Stimulated activated CD8-positive, alpha-beta memory T cell treated with anti-CD3 and anti-CD28 coated beads, Interleukin-12 subunit alpha, Interleukin-12 subunit beta, amount 100 ng/mL, for 4 hours (primary cell): ENCODE measurements around the gene ST6GAL1.
"Not testable (repeated sequence)": the region's sequence is repeated elsewhere in the genome, so short reads cannot be mapped to it uniquely, and the experiment has no call there.

Experiments
- DNase-seq: peaks from one replicate; pipeline ENCODE4 v3.0.0-alpha.2; 2020; ENCODE audit warnings: low read depth

The ST6GAL1 gene

DNA sequence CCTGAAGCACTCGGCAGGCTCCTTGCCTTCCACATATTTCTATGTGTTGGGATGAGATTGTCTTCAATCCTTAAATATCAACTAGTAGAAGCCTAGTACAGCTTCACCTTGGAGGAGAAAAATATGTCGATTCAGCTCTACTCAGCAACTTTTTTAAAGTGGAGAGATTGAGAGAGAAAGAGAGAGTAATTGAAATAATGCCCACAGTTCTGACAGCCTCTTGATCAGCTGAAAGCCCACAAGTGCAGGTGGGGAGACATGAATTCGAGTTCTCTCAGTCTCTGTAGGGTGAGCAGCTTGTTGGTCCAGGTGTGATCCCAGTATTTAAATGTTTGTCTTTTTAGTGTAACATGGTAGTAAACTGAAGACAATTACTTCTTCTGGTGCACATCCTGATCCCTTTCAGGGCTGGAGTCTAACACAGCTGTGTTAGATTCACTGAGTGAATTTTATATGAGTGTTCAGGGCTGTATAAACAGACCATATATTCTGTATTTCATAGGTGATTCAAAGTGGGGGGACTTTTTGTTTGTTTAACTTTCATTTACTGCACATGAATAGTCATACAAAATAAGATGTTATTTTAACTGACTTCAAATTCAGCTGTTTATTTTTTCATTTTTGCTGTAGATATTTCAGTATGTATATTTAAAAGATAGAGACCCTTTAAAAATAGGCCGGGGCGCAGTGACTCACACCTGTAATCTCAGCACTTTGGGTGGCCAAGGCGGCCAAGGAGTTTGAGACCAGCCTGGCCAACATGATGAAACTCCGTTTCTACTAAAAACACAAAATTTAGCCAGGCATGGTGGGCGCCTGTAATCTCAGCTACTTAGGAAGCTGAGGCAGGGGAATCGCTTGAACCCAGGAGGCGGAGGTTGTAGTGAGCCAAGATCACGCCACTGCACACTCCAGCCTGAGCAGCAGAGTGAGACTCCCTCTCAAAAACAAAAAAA is 64.0 kb downstream of the ST6GAL1 start:
- DNase-seq, result no peak

GRCh38 chr3:186996356-186996755 is 66.0 kb downstream of the ST6GAL1 start:
- DNase-seq, result no peak

DNA sequence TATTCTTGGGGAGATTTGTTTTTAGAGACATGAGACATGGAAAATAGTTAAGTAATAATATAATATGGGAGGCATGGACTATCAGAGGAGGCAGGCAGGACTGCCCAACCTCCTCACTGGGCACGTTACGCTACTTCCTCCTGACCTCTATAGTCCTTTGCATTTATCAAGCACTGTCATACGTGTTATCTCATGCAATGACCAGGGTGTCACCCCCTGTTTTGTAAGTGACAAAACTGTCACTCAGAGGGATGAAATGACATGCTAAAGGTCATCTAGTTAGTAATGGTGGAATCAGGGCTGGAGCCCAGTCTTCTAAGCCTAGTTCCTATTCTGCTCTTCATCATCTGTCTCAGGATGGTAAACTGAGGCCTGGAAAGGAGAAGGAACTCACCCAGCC is 66.7 kb downstream of the ST6GAL1 start:
- no peak for DNase-seq

GRCh38 chr3:186997473-186997939 is 67.2 kb downstream of the ST6GAL1 start:
- no peak for DNase-seq

GRCh38 chr3:186998937-186999368 is 68.6 kb downstream of the ST6GAL1 start:
- no peak for DNase-seq

GRCh38 chr3:187000711-187001151 is 70.4 kb downstream of the ST6GAL1 start:
- no peak for DNase-seq

GRCh38 chr3:187002915-187003314 is 72.6 kb downstream of the ST6GAL1 start:
- no peak for DNase-seq

- DNase-seq, result no peak
Measured at GRCh38 chr3:187005827-187006481, 75.6 kb downstream of the ST6GAL1 start.

- DNase-seq, result no peak
Measured at GRCh38 chr3:187006864-187007630, 76.7 kb downstream of the ST6GAL1 start.

DNA sequence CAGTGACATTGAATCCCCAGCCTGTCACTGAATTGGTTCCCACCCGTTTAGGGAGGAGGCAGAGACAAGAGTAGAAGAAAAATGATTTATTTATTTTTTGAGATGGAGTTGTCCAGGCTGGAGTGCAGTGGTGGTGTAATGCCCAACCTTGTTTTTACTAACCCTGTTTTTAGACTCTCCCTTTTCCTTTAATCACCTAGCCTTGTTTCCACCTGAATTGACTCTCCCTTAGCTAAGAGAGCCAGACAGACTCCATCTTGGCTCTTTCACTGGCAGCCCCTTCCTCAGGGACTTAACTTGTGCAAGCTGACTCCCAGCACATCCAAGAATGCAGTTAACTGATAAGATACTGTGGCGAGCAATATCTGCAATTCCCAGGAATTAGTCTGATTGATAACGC is 80.1 kb downstream of the ST6GAL1 start:
- DNase-seq, result not testable (repeated sequence)

- DNase-seq, result no peak
Measured at GRCh38 chr3:187011915-187012314, 81.6 kb downstream of the ST6GAL1 start.

GRCh38 chr3:187012609-187013051 is 82.3 kb downstream of the ST6GAL1 start:
- DNase-seq, result no peak

DNA sequence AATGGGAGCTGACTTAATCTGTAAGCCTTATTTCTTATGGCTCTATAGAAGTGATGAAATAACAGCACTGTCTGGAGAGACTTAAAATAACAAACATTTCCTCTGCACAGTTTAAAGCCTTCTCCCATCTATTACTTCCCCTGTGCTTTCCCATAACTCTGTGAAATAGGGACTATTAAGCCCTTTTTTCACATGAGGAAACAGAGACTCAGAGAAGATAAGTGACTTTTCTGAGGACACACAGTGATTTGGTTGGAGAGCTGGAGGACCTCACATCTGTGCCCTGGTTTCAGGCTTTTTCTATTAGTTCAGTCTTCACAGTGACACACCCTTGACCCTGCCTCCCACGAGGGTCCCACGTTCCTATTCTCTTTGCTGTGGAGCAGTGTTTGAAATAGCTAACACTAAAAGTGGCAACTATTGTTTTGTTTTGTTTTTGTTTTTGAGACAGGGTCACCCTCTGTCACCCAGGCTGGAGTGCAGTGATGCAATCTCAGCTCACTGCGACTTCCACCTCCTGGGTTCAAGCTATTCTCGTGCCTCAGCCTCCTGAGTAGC is 82.9 kb downstream of the ST6GAL1 start:
- DNase-seq, result no peak

DNA sequence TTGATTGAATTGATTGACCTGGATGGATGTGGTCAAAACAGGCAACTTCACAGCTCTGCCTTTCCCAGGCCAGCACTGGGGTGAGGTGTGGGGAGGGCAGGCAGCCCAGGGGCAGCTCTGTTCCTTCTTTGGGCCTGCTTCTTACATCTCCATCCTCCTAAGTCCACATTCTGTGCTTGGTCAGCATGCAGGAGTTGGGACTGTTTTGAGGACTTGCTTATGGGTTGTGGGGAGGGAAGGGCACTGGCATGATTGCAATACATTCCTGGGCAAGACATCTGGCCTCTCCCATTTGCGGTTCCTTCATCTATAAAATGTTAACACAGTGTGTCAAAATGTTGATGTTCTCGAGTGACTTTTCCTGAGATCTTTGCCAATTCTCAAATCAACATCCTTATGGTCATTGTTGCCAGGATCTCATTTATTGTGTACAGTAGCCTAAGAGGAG is 84.1 kb downstream of the ST6GAL1 start:
- DNase-seq, result no peak

DNA sequence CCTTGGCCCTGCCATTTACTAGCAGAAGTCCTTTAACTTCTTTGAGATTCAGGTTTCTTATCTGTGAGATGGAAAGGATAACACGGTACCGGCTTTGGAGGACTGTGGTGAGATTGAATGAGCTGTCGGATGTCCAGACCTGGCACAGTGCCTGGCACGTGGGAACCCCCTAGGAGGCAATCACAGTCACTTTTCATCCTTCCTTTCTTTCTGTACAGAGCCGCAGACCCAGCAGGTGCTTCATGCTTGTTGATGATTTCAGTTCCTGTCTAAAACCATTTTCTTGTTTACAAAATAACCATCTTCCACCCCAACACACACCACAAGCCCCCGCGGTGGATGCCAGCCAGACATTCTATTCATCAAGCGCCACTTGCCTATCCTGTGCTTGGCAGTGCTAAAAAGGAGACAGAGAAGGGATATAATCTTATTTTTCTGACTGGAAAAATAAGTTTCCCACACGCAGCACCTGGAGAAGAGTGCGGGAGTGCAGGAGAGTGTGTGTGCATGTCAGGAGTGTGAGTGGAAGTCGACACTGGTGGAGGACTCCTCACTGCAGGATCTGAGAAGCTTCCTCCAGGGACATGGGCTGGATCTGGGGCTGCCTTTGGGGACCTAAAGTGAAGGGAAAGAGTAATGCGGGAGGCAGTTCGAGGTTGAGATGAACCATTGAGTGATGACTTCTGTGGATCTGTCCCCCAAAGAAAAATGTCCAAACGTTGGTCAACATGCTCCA is 85.7 kb downstream of the ST6GAL1 start:
- no peak for DNase-seq

DNA sequence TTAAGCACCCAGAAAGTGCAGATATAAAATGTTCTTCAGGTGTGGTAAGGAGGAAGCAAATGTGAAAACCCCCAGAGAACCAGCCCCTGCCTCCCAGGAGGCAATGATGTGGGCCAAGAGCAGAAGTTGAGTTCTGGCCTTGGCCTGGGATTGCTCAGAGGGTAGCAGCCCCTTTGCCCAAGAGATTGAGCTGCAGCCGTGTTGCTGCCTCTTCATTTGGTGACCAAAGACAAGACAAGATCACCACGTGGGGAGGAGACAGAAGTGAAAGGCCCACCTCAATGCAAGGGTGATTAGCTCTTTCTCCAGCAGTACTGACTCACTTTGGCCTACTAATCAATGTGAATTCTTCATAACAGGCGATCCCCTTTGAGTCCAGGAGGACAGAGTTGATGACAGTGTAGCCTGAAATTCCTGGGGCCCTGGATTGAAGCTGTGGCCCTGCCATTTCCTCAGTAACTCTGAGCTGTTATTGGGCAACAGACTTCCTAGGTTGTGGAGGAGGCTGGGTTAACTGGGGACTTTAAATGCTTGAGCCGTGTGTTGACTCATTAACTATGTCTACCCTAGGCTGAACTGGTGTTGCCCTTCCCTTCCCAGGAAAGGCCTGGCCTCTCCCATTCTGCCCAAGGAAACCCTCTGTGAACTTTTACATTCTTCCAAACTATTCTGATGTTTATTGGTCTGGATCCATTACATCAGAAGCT is 86.5 kb downstream of the ST6GAL1 start:
- no peak for DNase-seq

GRCh38 chr3:187017511-187018230 is 87.3 kb downstream of the ST6GAL1 start:
- DNase-seq, result no peak

DNA sequence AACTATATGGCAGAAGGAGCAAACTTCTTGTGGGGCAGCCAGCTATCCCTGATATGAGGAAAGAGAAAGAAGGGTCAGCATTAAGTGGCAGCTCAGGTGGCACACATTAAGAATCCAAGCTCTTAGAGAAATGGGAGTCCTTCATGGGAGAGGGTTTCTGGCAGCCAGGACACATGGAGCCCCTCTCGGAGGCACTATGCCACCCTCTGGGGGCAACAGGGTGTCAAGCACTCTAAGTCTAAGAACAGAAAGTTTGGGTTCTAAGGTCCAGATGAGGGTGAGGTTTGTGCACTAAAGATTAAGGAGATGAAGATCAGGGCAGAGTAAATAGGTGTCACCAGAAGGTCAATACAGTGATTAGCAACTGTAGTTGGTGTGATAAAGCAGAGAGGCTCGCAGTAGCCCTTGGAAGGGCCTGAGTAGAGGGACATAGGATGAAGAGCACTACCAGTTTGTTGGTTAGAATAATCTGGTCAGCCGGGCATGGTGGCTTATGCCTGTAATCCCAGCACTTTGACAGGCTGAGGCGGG is 89.3 kb downstream of the ST6GAL1 start:
- no peak for DNase-seq

DNA sequence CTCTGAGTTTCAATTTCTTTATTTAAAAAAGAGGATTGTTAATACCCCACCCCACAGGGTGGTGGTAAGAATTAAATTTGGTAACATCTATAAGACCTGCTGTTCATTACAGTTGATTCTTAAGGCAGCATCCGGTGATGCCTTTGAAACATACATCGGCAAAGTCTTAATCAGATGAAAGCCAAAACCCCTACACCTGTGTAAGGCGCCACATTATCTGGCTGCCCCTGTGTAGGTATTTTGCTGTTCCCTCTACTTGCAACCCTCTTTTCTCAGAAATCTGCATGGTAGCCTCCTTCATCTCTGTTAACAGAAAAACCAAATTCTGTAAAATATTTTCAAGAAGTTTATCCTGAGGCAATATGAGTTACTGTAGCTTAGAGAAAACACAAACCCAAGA is 90.0 kb downstream of the ST6GAL1 start:
- DNase-seq, result no peak
